ENCODE data around the gene CCDC74A. TPM values are rescaled to one million over a fixed set of nuclear protein-coding genes. Genes with fewer than 3 reads are reported as not detected.

Gene CCDC74A
- total and polyA plus RNA-seq, 5 donors: 1.0 to 2.2 (median 1.3) TPM

DNA sequence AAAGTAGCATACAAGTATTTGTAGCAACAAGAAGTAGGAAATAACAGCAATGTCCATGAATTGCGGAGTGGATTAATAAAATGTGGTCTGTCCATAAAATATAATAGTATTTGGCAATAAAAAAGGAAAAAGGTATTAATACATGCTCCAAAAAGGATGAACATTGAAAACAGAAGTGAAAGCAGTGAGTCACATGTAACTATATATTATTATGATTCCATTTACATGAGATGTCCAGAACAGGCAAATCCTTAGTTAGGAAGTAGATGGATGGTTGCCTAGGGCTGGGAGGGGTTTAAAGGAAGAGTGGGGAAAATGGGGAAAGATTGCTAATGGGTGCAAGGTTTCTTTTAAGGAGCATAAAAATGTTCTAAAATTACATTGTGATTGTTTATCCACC is 44.5 kb downstream of the CCDC74A start:
- WGBS: 93% methylated on average over 1 of the region's 1 CpG
- DNase-seq (no peak), ATAC-seq (no peak)
- Histone ChIP-seq H3K9me3 (ENCODE audit: control insufficient read depth, low read length) (no peaks in the 10 kb centered on the region), H3K27me3 (ENCODE audit: control insufficient read depth, insufficient read depth) (no peaks in the 10 kb centered on the region), H3K4me1 (ENCODE audit: control insufficient read depth, insufficient read depth, low read length) (no peaks in the 10 kb centered on the region), H3K4me3 (ENCODE audit: low read length) (no peak overlapping the region), H3K27ac (ENCODE audit: low read length) (no peak overlapping the region)
- intact Hi-C loops (cut with DNase I): no loop called here

DNA sequence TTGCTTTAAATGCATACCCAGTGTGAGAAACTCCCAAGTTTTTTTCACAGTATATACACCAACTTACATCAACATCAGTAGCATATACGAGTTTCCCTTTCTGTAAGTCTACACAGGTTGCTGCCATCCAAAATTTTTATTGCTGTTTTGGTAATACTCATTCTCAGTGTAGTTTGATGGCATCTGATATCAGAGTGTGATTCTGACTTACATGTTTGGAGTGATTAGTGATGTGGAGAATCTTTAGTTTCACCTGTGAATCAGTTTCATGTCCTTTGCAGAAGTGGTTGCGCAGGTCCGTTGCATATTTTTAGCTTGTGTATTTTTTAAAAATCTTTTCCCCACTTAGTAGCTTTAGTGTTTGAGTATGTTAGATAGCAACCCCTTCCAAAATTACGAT is 50.1 kb downstream of the CCDC74A start:
- H3K4me1 ChIP-seq (ENCODE audit: control insufficient read depth, insufficient read depth, low read length): no peaks in the 10 kb centered on the region
- intact Hi-C loops (cut with DNase I): no loop called here
- H3K4me3 ChIP-seq (ENCODE audit: low read length): no peak overlapping the region
- DNase-seq (no peak), ATAC-seq (no peak)
- H3K27me3 ChIP-seq (ENCODE audit: control insufficient read depth, insufficient read depth): no peaks in the 10 kb centered on the region
- no peaks in the 10 kb centered on the region for H3K9me3 ChIP-seq (ENCODE audit: control insufficient read depth, low read length)
- H3K27ac ChIP-seq (ENCODE audit: low read length): no peak overlapping the region
- WGBS: 77% methylated on average over 4 of the region's 4 CpGs

DNA sequence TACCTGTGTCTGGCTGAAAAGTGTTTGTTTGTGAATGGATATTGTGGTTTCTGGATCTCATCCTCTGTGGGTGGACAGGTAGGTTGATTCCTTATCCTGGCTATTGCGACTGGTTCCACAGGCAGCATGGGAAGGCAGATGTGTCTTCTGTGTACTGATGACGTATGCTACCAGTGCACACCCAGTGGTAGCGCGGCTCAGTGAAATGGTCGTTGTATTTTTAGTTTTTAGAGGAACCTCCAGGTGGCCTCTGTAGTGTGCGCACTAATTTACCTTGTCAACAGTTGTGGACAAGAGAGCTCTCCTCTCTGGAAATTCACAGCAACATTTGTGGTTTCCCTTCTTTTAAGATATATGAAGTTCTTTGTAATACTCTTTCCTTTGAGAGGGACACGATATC is 52.5 kb downstream of the CCDC74A start:
- intact Hi-C loops (cut with DNase I): no loop called here

More for the DNA sequence above, 52.5 kb downstream of the CCDC74A start:
- WGBS: 91% methylated on average over 7 of the region's 7 CpGs
- no peaks in the 10 kb centered on the region for H3K4me1 ChIP-seq (ENCODE audit: control insufficient read depth, insufficient read depth, low read length)
- DNase-seq (no peak), ATAC-seq (no peak)
- no peak overlapping the region for H3K4me3 ChIP-seq (ENCODE audit: low read length)
- no peak overlapping the region for H3K27ac ChIP-seq (ENCODE audit: low read length)
- H3K27me3 ChIP-seq (ENCODE audit: control insufficient read depth, insufficient read depth): no peaks in the 10 kb centered on the region
- H3K9me3 ChIP-seq (ENCODE audit: control insufficient read depth, low read length): no peaks in the 10 kb centered on the region

Small RNA genes lying within 50 kb of the gene (microRNA-seq; reads per million reads assigned to microRNA genes)
- gene MIR4784: 0 reads per million in 2 donors

Other genes starting within 250 kb of the CCDC74A start
- gene RAB6D, start 163.7 kb upstream of the CCDC74A start, total RNA-seq: under 1 TPM in 1 of 4 donors, not detected in 3; 0.11 TPM
- 0.02 TPM for gene RAB6D, start 163.7 kb upstream of the CCDC74A start, polyA plus RNA-seq
- 10 to 100 TPM in 2 of 4 donors, 1 to 10 TPM in 2; 2.3 to 14.8 (median 9.3) TPM for gene TUBA3D, start 51.8 kb upstream of the CCDC74A start, total RNA-seq
- gene TUBA3D, start 51.8 kb upstream of the CCDC74A start, polyA plus RNA-seq: 28.0 TPM
- gene MZT2A, start 35.5 kb upstream of the CCDC74A start, total RNA-seq: 100 to 1,000 TPM in 1 of 4 donors, 10 to 100 TPM in 3; 46.8 to 114 (median 80.4) TPM
- 144 TPM for gene MZT2A, start 35.5 kb upstream of the CCDC74A start, polyA plus RNA-seq